NB4 (cell line): ENCODE results near the gene BLNK.

ENCODE experiments used
- DNase-seq: peaks from one replicate; pipeline ENCODE4 v3.0.0; 2010; ENCODE audit warnings: low read depth
- H3K4me3 ChIP-seq: one replicate; pipeline ENCODE4 v1.5.1; 2011; ENCODE audit warnings: mild to moderate bottlenecking, low read depth, low read length, moderate library complexity
- MAX ChIP-seq: IDR thresholded peaks from 2 replicates; pipeline ENCODE4 v1.6.1; 2011; ENCODE audit warnings: low read depth, low read length
- MYC ChIP-seq: IDR thresholded peaks from 2 replicates; pipeline ENCODE4 v1.6.1; 2011; ENCODE audit warnings: low read depth, low read length
- POLR2A ChIP-seq: IDR thresholded peaks from 2 replicates; pipeline ENCODE4 v1.6.1; 2011; ENCODE audit warnings: mild to moderate bottlenecking; ENCODE audit not compliant: insufficient read length; ENCODE audit errors: extremely low read depth
- TF ChIP-seq, protein P1 (sequence below): IDR thresholded peaks from one replicate; pipeline ENCODE4 v1.5.1; 2012; ENCODE audit warnings: low read depth, low read length

Gene BLNK

DNA sequence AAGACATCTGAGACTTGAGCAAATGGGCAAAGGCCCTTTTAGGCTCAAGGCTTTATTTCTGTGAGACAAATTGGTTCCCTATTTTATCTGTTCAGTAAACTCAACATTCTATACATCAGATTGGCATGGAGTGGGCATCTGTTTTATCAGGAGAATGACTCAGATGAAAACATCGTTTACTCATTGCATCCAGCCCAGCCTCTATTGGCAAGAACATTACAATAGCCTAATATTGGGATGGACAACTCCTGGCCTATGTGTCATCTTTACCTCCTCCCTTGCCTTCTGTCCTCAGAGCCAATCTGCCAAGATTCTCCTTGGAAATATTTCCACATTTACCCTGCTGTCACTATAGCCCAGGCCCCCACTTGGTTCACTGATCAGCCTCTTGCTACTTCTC lies 5.5 kb upstream of the BLNK start:
- TF ChIP-seq MYC (no peak), MAX (no peak), POLR2A (no peak)
- TF ChIP-seq, protein P1, sequence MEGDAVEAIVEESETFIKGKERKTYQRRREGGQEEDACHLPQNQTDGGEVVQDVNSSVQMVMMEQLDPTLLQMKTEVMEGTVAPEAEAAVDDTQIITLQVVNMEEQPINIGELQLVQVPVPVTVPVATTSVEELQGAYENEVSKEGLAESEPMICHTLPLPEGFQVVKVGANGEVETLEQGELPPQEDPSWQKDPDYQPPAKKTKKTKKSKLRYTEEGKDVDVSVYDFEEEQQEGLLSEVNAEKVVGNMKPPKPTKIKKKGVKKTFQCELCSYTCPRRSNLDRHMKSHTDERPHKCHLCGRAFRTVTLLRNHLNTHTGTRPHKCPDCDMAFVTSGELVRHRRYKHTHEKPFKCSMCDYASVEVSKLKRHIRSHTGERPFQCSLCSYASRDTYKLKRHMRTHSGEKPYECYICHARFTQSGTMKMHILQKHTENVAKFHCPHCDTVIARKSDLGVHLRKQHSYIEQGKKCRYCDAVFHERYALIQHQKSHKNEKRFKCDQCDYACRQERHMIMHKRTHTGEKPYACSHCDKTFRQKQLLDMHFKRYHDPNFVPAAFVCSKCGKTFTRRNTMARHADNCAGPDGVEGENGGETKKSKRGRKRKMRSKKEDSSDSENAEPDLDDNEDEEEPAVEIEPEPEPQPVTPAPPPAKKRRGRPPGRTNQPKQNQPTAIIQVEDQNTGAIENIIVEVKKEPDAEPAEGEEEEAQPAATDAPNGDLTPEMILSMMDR, result no peak
- no peak for DNase-seq
- H3K4me3 ChIP-seq, result no peak overlapping the region

- TF ChIP-seq MYC, result no peak
- TF ChIP-seq POLR2A, result no peak
- TF ChIP-seq, protein P1, result no peak
- no peak for TF ChIP-seq MAX
- H3K4me3 ChIP-seq, result no peak overlapping the region
- DNase-seq, result no peak
These were observed 5.1 kb upstream of the BLNK start for GRCh38 chr10:96276426-96276825.

DNA sequence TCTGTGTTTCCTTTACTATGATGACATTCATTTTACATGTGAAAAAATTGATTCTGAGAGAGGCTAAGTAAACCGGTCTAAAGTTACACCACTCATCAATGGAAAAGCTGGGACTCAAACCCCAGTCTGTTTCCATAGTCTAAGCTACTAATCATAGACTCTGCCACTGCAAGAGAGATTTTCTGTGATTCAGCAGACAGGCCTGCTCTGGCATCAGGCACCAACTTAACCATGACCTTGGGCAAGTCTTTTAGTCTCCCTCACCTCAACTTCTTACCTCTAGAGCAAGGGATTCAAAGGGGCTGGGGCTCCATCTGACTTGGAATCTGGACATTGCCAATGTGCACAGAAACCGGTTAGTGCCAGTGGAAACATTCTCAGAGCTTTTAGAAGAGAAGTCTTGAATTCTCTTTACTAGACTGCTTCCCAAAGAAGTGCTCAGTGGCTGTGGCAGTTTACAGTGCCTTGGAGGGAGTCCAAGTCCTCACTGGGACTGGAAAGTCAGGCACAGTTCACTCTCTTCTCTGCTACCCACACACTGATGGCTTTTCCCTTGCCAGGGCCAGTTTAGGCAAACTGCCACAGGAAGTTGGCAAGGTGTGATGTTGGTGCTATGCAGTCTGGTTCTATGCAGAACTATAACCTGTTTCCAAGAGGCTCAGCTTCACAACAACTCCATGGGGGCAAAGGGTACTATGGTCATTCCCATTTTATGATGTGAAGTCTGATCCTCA lies 4.5 kb upstream of the BLNK start:
- TF ChIP-seq, protein P1, result no peak
- TF ChIP-seq MYC, result no peak
- no peak for TF ChIP-seq MAX
- no peak for TF ChIP-seq POLR2A
- H3K4me3 ChIP-seq, result no peak overlapping the region
- DNase-seq, result no peak

- no peak for DNase-seq
These were observed 1.2 kb upstream of the BLNK start for GRCh38 chr10:96272316-96273280.

DNA sequence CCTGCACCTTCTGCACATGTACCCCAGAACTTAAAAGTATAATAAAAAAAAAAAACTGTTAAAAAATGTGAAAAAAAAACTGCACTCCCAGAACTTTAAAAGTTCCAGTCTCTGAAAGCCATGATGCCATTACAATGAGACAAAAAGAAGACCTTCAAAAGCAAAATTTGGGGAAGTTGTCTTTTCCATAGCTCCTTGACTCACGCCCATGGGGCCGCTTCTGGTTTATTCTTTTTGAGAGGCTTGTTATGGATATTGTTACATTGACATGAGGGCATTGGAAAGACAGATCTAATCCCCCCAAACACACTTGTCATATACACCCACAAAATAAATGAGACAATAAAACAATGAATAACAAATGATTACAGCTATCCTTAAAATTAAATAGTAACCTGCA lies 798 bp downstream of the BLNK start:
- H3K4me3 ChIP-seq, result no peak overlapping the region
- no peak for DNase-seq
- TF ChIP-seq MYC (no peak), MAX (no peak), POLR2A (no peak)
- TF ChIP-seq, protein P1, result no peak

More at GRCh38 chr10:96272316-96273280, 1.2 kb upstream of the BLNK start:
- H3K4me3 ChIP-seq, result no peak overlapping the region
- TF ChIP-seq MYC, result no peak
- no peak for TF ChIP-seq POLR2A
- no peak for TF ChIP-seq MAX
- TF ChIP-seq, protein P1, result no peak
